VCaP (cell line): ENCODE data around the gene SOWAHB.
A peak's percentile ranks its signal among the peaks of the same experiment; 100 is the strongest.
"Not testable (repeated sequence)": the region's sequence is repeated elsewhere in the genome, so short reads cannot be mapped to it uniquely, and the experiment has no call there.

Source experiments
- H3K27ac ChIP-seq: fragments of 450-650 bp; 2 replicates; pipeline ENCODE4 v1.5.1; 2017
- TF ChIP-seq, protein P1 (sequence below): fragments of 450-650 bp; conservative IDR thresholded peaks from 2 replicates; pipeline ENCODE4 v1.5.1; 2017; ENCODE audit warnings: mild to moderate bottlenecking, moderate library complexity

SOWAHB gene

DNA sequence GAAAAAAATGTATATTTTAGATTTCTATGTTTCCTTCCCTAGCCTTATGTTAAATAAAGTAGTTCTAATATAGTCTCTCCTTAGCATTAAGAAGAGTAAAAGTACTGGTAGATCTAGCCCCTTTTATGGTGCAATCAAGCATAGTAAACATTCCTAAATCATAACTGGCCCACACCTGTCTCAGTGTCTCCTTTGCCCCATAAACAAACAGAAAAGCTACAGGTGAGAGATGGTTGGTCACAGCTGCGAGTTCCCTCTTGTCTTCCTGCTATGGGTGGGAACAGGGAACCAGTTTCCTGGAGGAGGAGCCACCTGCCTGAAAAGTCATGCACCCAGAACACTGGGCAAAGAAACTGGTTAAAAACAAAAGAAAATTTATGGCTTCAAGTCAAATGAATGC, 16.6 kb downstream of the SOWAHB start:
- TF ChIP-seq, protein P1, sequence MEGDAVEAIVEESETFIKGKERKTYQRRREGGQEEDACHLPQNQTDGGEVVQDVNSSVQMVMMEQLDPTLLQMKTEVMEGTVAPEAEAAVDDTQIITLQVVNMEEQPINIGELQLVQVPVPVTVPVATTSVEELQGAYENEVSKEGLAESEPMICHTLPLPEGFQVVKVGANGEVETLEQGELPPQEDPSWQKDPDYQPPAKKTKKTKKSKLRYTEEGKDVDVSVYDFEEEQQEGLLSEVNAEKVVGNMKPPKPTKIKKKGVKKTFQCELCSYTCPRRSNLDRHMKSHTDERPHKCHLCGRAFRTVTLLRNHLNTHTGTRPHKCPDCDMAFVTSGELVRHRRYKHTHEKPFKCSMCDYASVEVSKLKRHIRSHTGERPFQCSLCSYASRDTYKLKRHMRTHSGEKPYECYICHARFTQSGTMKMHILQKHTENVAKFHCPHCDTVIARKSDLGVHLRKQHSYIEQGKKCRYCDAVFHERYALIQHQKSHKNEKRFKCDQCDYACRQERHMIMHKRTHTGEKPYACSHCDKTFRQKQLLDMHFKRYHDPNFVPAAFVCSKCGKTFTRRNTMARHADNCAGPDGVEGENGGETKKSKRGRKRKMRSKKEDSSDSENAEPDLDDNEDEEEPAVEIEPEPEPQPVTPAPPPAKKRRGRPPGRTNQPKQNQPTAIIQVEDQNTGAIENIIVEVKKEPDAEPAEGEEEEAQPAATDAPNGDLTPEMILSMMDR, result no peak
- peak overlapping the region; percentile 72 for H3K27ac ChIP-seq

DNA sequence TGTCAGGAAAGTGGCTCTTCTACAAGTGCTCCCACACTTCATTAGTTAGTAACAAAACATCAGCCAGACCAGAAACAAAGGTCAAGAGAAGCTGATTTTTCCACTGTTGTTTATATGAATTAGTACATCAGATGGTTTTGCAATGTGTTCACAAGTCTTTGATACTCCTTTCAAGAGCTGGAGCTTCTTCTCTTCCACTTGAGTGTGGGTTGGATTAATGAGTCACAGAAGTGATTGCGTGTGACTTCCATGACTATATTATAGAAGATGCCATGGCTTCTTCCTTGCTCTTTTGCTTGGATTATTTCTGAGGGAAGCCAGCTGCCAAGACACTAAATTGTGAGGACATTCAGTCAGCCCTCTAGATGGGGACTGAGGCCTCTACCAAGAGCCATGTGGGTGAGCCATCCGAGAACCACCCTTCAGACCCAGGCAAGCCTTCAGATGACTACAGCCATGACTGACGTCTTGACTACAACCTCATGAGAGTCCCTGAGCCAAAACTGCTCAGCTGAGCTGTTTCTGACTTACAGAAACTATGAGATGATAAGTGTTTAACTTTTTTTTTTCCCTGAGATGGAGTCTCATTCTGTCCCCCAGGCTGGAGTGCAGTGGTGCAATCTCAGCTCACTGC, 18.1 kb downstream of the SOWAHB start:
- peak overlapping the region; percentile 72 for H3K27ac ChIP-seq
- TF ChIP-seq, protein P1, result no peak

DNA sequence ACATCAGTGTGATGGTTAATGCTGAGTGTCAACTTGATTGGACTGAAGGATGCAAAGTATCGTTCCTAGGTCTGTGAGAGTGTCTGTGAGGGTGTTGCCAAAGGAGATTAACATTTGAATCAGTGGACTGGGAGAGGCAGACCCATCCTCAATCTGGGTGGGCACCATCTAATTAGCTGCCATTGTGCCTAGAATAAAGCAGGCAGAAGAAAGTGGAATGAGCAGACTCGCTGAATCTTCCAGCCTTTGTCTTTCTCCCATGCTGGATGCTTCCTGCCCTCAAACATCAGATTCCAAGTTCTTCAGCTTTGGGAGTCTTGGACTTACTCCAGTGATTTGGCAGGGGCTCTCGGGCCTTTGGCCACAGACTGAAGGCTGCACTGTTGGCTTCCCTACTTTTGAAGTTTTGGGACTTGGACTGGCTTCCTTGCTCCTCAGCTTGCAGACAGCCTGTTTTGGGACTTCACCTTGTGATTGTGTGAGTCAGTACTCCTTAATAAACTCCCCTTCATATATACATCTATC, 19.2 kb downstream of the SOWAHB start:
- H3K27ac ChIP-seq, result peak overlapping the region; percentile 9; the same call in 1 of the 2 replicates

DNA sequence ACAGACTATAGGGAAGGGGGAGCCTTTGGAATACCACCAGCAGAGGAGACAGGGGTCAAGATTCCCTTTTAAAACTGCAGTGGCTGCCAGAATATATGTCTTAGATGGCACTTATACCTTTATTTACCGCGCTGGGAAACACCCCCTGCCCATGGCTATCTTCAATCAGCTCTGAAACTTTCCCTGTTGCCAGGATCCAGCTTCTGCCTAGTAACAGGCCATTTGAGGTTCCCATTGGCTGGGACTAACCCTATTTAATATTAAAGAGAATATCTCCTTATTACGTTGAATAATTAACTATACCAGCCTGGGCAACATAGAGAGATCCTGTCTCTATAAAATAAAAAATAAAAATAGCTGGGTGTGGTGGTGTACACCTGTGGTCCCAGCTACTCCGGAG, 23.8 kb downstream of the SOWAHB start:
- TF ChIP-seq, protein P1, result no peak
- peak overlapping the region; percentile 28 for H3K27ac ChIP-seq

DNA sequence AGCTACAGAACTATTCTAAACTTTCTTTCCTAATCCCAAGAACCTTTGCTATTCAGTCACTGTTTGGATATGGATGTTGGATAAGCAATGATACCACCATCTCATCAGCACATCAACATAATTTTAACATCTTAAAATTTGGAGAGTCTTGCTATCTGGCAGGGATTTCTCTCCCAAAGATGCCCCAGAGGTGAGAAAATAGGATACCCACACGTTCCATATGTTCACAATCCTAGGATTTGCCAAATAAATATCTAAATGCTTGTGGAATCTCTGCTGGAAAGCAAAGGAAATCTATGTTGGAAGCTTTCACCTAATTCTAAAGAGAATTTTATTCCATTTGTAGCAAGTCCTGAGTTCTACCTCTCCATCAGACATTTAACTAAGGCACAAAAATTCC, 24.4 kb downstream of the SOWAHB start:
- TF ChIP-seq, protein P1, result no peak
- peak overlapping the region; percentile 28 for H3K27ac ChIP-seq

DNA sequence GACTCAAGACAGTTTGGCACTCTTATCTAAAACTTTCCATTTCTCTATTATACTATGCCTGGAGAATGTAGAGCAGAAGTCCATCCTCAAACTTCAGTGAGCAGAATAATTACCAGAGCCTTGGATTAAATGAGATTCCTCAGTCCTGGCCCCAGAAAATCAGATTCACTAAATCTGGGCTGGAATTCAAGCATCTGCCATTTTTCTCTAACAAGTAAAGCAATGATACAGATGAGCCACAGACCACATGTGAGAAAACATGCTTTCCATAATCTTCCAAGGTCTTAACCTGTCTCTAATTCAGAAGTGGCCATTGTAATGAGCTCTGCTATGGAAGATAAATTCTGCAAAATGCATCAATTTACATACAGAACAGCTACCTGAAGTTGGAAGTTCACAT, 25.4 kb downstream of the SOWAHB start:
- H3K27ac ChIP-seq, result no peak overlapping the region
- TF ChIP-seq, protein P1, result no peak

DNA sequence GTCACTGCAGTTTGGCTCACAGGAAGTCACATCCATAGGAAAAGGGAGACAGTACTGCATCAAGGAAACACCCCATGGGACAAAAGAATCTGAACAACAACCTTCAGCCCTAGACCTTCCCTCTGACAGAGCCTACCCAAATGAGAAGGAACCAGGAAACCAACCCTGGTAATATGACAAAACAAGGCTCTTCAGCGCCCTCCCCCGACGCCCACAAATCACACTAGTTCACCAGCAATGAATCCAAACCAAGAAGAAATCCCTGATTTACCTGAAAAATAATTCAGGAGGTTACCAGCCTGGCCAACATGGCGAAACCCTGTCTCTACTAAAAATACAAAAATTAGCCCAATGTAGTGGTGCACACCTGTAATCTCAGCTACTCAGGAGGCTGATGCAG, 29.2 kb downstream of the SOWAHB start:
- not testable (repeated sequence) for H3K27ac ChIP-seq

DNA sequence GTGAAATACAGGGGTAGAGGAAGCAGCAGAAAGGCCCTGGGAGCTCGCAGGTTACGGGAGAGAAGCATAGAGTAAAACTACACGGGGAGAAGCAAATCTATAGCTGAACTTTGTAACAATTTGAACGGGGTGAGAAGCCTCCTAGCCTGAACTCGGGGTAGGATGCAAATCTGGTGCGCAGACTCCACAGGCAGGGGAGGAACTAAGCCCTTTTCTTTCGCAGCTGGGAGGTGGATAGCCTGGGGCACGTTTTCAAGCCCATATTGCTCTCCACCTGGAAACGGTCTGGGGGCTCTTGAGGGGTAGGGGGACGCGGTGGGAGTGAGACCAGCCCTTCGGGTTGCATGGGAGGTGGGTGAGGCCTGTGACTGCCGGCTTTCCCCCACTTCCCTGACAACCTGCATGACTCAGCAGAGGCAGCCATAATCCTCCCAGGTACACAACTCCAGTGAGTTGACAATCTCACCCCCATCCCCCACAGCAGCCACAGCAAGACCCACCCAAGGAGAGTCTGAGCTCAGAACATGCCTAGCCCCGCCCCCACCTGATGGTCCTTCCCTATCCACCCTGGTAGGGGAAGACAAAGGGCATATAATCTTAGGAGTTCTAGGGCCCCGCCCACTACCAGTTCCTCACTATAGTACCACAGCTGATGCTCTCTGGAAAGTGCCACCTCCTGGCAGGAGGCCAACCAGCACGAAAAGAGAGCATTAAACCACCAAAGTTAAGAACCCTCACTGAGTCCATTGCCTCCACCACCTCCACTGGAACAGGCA, 29.9 kb downstream of the SOWAHB start:
- no peak overlapping the region for H3K27ac ChIP-seq
- TF ChIP-seq, protein P1, result no peak
